Upper lobe of left lung (tissue), 4 donors: ENCODE measurements around the gene OSBPL9.

Experiments used
- CTCF ChIP-seq, 6 experiments: fragments of 450-650 bp in 4 of 6; fragments of 200-600 bp in 2 of 6; sonication (generic) in 2 of 6; IDR thresholded peaks; one replicate each; pipeline ENCODE4 v1.5.1; 2016 to 2019; ENCODE audit warnings: antibody characterized with exemption in 6 of 6
- POLR2A ChIP-seq, 4 donors: fragments of 450-650 bp; IDR thresholded peaks; one replicate each; pipeline ENCODE4 v1.5.1; 2016 to 2017; ENCODE audit warnings: antibody characterized with exemption in 4 of 4, mild to moderate bottlenecking in 2 of 4
- POLR2AphosphoS5 ChIP-seq, 2 donors: sonication (generic); formaldehyde crosslinking; IDR thresholded peaks; one replicate each; pipeline ENCODE4 v1.5.1; 2017; ENCODE audit warnings: antibody characterized with exemption in 2 of 2

- no peak for TF ChIP-seq CTCF (IDR thresholded peaks at IDR 0.05)
- TF ChIP-seq POLR2AphosphoS5 (IDR thresholded peaks at IDR 0.05) = no peak
- no peak for TF ChIP-seq POLR2A (IDR thresholded peaks at IDR 0.05)
Measured at GRCh38 chr1:51744506-51745303, 127.8 kb downstream of the OSBPL9 start.
